Coronary artery (tissue), 2 donors: ENCODE data around the gene PTPA.

Experiments
- DNase-seq: peaks from one replicate; pipeline ENCODE4 v3.0.0-alpha.2; 2017; ENCODE audit warnings: low spot score
- H3K27ac ChIP-seq, 2 donors: fragments of 200-600 bp; sonication (generic); one replicate each; pipeline ENCODE4 v1.5.1; 2016 to 2019
- H3K4me3 ChIP-seq: fragments of 200-600 bp; sonication (generic); 2 replicates; pipeline ENCODE4 v1.5.1; 2016; ENCODE audit warnings: mild to moderate bottlenecking, moderate library complexity
- TF ChIP-seq, protein P1 (sequence below): fragments of 200-600 bp; sonication (generic); IDR thresholded peaks from one replicate; pipeline ENCODE4 v1.5.1; 2019; ENCODE audit warnings: antibody characterized with exemption

PTPA gene

DNA sequence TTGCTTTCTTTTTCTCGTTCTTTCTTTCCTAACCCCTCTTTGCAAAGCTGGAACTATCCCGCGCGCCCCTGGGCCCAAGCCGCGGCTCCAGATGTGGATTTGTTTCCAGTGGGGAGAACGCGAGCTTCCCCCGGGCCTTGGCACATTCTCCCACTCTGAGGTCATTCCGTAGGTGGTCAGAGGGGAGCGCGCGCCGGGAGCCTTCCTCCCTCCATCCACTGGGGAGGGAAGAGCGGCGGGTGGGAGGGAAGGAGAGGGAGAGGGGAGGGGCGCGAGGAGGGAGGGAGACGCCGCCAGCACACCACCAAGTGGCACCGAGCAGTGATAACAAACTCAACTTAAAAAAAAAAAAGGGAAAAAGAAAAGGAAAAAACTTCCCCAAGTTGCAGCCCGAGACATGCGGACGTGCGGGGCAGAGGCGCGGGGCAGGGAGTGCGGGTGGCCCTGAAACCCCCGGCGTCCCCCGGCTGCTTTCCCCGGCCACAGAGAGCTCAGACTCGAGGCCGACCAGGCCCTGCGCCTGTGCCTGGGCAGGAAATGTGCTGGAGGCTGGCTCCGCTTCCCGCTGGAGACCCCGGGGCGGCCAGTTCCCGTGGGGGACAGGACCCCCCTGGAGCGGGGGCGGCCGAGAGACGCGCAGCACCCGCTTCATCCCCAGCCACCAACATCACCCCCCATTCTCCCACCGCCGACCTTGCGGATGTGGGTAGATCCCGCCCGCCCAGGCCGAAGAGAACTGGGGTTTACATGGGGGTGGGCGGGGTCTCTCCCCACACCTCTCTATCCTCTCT is 63.7 kb downstream of the PTPA start:
- Histone ChIP-seq H3K4me3 (peak overlapping the region; percentile 96), H3K27ac (peak overlapping the region; percentile 88 to 98)
- peak; percentile 92 for DNase-seq
- TF ChIP-seq, protein P1, sequence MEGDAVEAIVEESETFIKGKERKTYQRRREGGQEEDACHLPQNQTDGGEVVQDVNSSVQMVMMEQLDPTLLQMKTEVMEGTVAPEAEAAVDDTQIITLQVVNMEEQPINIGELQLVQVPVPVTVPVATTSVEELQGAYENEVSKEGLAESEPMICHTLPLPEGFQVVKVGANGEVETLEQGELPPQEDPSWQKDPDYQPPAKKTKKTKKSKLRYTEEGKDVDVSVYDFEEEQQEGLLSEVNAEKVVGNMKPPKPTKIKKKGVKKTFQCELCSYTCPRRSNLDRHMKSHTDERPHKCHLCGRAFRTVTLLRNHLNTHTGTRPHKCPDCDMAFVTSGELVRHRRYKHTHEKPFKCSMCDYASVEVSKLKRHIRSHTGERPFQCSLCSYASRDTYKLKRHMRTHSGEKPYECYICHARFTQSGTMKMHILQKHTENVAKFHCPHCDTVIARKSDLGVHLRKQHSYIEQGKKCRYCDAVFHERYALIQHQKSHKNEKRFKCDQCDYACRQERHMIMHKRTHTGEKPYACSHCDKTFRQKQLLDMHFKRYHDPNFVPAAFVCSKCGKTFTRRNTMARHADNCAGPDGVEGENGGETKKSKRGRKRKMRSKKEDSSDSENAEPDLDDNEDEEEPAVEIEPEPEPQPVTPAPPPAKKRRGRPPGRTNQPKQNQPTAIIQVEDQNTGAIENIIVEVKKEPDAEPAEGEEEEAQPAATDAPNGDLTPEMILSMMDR, result no peak

DNA sequence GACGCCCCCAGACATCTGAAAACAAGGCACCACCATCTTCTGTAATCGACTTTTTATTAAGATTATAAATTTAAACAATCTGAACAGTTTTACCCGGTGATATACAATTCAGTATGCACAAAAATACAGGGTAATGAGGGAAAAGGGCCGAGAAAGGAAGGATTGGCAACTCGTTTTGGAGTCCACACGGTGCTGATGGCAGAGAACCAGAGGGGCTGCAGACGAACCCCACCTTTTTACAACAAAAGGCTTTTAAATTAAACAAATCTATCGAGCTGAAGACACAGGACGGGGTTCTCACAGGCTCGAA is 64.3 kb downstream of the PTPA start:
- peak overlapping the region; percentile 96 for H3K4me3 ChIP-seq
- DNase-seq, result no peak
- TF ChIP-seq, protein P1, result no peak
- peak overlapping the region; percentile 88 to 98 for H3K27ac ChIP-seq

DNA sequence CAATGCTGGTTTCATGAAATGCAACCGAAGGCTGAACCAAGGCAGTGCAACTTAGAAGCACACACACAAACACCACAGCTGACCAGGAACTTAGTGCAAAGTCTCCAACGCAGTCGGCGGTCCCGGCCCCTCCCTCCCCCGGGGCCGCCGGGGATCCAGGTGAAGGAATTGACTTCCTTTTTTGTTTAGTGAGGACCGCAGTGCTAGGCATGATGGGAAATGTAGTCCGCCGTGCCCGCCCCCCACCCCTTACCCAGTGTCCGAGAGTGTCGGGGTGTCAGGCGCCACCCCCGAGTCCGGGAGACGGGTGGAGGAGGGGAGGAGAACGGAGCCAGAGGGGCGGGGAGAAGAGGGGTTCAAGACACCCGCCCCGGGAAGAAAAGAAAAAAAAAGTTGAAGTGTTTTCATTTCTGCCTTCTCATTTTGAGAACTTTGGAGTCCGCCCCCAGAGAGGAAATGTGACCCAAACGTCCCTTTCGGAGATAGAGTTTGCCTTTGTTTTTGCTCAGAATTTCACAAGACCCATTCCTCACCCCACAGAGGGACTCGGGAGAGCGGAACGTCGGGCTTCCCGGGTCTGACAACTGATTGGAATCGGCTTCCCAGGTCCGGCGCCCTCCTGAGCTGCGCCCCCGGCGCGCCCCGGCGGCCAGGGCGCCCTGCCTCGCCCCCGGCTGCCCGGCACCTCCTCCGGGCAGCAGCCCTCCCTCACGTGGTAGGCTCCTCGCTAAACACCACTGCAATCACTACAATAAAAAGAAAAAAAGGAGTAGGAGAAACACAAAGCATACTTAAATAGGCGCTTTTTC is 64.8 kb downstream of the PTPA start:
- H3K27ac ChIP-seq, result peak overlapping the region; percentile 88 to 98
- TF ChIP-seq, protein P1, result no peak
- H3K4me3 ChIP-seq, result peak overlapping the region; percentile 96
- DNase-seq, result peak; percentile 92

DNA sequence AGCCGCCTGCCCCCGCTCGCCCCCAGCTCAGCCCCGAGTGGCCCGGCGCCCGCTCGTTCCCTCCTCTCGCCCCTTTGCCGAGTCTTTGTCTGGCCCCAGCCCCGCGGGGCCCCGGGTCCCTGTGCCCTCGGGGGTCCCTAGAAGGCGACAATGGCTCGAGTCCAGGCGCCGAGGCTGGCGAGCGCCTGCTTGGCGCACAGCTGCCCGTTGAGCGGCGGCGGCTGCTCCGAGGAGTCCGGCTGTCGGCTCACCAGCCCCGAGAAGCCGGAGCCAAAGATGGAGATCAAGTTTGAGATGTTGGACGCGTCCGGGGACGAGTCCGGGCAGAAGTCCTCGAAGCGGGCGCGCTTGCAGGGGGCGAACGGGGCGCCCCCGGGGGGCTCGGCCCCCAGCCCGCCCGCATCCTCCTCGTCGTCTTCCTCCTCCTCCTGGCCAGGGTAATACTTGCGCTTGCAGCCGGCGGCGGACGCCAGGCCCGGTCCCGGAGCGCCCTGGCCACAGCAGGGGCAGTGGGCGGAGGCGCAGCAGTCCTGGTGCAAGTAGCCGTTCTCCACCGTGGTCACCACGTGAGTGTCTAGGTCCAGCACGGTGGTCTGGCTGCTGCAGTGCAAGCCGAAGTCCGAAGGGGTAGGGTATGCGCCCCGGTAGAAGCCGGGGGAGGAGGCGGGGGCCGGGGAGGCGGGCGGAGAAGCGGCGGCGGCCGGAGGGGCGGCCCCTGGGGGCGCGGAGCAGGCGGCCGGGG is 65.7 kb downstream of the PTPA start:
- Histone ChIP-seq H3K27ac (peak overlapping the region; percentile 88 to 98), H3K4me3 (peak overlapping the region; percentile 96)
- TF ChIP-seq, protein P1, result no peak
- DNase-seq, result peak; percentile 83

DNA sequence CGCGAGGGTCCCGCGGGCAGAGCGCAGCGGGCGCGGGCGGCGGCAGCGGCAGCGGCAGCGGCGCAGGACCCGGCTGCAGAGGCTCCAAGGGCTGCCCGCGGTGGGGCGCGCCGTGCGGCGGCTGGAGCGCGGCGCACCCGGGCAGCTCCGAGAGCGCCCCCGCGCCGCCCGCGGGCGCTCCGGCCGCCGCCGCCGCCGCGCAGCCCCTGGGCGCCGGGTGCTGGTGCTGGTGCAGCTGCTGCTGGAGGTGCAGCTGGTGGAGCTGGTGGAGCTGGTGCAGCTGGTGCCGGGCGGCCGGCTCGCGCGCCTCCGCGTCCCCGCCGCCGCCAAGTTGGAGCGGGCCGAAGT is 66.2 kb downstream of the PTPA start:
- H3K27ac ChIP-seq, result peak overlapping the region; percentile 88 to 98
- DNase-seq, result no peak
- peak overlapping the region; percentile 96 for H3K4me3 ChIP-seq
- TF ChIP-seq, protein P1, result no peak

DNA sequence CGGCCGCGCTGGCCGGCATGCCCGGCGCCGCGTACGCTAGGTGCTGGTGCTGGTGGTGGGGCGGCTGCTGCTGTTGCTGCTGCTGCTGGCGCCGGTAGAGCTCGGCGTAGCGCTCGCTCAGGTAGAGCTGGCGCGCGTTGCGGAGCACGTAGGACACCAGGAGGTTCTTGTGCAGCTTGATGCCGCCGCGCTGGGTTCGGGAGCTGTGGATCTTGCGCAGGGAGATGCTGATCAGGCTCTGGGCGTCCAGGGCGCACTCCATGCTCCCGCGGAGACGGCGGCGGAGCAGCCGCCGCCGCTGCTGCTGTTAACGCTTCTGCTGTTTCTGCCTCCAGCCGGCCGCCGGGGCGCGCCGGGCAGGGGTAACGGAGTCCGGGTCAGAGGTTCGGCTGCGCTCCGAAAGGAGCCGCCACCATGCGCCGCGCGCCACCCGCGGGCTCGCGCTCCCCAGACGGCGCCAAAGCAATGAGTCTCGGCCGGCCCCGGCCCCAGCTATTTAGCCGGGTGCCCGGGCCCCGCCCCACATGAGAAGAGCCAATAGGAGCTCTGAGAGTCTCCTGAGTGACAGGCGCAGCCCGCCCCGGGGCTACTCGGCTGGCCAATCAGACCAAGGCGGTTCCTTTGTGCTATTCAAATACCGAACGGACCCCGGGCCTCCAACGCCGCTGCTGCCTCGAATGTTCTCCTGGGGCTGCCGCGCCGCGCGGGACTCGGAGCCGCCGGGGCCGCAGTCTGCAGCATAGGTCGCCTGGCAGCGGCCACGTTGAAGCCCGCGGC is 66.8 kb downstream of the PTPA start, which contains the start of gene IER5L:
Gene IER5L (minus strand): TSS at position 471 of the 777 bp plus-strand sequence. CDS start 209 bp downstream, at position 262.
- TF ChIP-seq, protein P1, result no peak
- H3K4me3 ChIP-seq, result peak within 1 kb of the TSS; percentile 96
- DNase-seq, result peak; percentile 97
- H3K27ac ChIP-seq, result peak within 1 kb of the TSS; percentile 88 to 98
